ENCODE data around the gene PRR3.

GRCh38 chr6:30557683-30557981 lies 537 bp downstream of the PRR3 start:
- TF ChIP-seq CTCF (conservative IDR thresholded peaks at IDR 0.05; ENCODE audit: low read depth in 2 of 2): no peak
- no peak for TF ChIP-seq ZNF114 (CRISPR knock-in tag; IDR thresholded peaks at IDR 0.05)
- TF ChIP-seq EZH2phosphoT487 (IDR thresholded peaks at IDR 0.05; ENCODE audit: unreplicated experiment): no peak
